ENCODE results near the gene TMED9. TPM values are rescaled to one million over a fixed set of nuclear protein-coding genes. Genes with fewer than 3 reads are reported as not detected.

TMED9 gene
- total and polyA plus RNA-seq, 2 donors (not counting 3 experiments of a cell fraction or from before 2014, with no cell fraction given) = 291 to 331 TPM

DNA sequence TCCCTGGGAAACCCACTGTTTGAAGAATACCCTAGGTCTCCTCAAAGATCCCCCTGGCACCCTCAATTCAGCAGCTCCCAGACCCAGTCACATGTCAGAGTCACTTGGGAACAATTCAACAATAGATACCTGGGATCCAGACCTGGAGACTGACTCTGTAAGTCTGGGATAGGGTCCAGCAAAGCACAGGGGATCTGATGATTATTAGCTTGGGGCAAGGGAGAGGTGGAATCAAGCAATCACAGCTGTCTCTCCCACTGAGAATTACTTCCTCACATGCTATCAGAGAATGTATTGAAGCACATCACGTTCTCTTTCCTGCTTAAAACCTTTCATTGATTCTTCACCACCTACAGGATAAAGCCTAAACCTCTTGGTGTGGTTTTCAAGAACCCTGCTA lies 43.5 kb upstream of the TMED9 start:
- no peaks in the 10 kb centered on the region for H3K9me3 ChIP-seq (replicated peaks; ENCODE audit: control insufficient read depth, insufficient read depth, low read length)
- H3K36me3 ChIP-seq (ENCODE audit: control insufficient read depth in 2 of 2, extremely low read depth in 1 of 2, insufficient read depth in 2 of 2, low read length in 2 of 2) = peaks cover 0 to 3% of the 10 kb centered on the region in 2 experiments
- H3K4me1 ChIP-seq (ENCODE audit: control insufficient read depth, extremely low read depth, insufficient read depth, low read length) = peaks cover 19% of the 10 kb centered on the region
- H3K27me3 ChIP-seq (ENCODE audit: control insufficient read depth in 2 of 2, insufficient read depth in 2 of 2, low read length in 2 of 2) = no peaks in the 10 kb centered on the region
- H3K4me2 ChIP-seq (ENCODE audit: insufficient read depth, low read length) = no peak overlapping the region
- no peak overlapping the region for H3K9ac ChIP-seq (replicated peaks; ENCODE audit: extremely low read depth, insufficient read depth, low read length)
- H3K4me3 ChIP-seq (replicated peaks in 1 of 3; ENCODE audit: insufficient read depth in 1 of 3, low read depth in 1 of 3, low read length in 3 of 3) = no peak overlapping the region
- dilution Hi-C loops (cut with MboI; ENCODE audit: extremely low pct_ligation_motif_present, low sequenced_read_pairs) = no loop called here
- no peak overlapping the region for H3K27ac ChIP-seq (ENCODE audit: insufficient read depth, low read depth, low read length)
- CTCF ChIA-PET = interaction anchor here (0.6 to 1.5 kb wide), 4 partner anchors 11 to 16 kb away, joined by 3 to 5 read pairs (median 4); no protein-coding TSS in a partner anchor
- intact Hi-C loops (cut with micrococcal nuclease) = no loop called here
- no peak overlapping the region for H2AFZ ChIP-seq (ENCODE audit: low read depth, low read length)
- H4K20me1 ChIP-seq (replicated peaks; ENCODE audit: control insufficient read depth, extremely low read depth, insufficient read depth, low read length) = peaks cover 9% of the 10 kb centered on the region
- TF ChIP-seq POLR2AphosphoS5 (IDR thresholded peaks at IDR 0.05; ENCODE audit: insufficient read depth, low read depth, low read length) (no peak), FOS (IDR thresholded peaks at IDR 0.05; ENCODE audit: borderline replicate concordance, insufficient read depth, low read length) (no peak), EZH2 (IDR thresholded peaks at IDR 0.05; ENCODE audit: borderline replicate concordance, low read depth, low read length, severe bottlenecking) (no peak), MYC (IDR thresholded peaks at IDR 0.05; ENCODE audit: low read depth, low read length) (no peak)
- POLR2A ChIA-PET = interaction anchor here (0.7 kb wide), 1 partner anchor 32 kb away, joined by 3 read pairs; the partner anchor contains the start of gene DDX41
- no peaks in the 10 kb centered on the region for H3K9me1 ChIP-seq (replicated peaks; ENCODE audit: control insufficient read depth, extremely low read depth, insufficient read depth, low read length)
- no TSS peak for BruUV-seq (replicated peaks)
- no peak for FAIRE-seq
- peaks cover 68% of the 10 kb centered on the region for H3K79me2 ChIP-seq (ENCODE audit: control insufficient read depth, insufficient read depth, low read length)
- DNase-seq (ENCODE audit: low read depth, low spot score) = no peak

DNA sequence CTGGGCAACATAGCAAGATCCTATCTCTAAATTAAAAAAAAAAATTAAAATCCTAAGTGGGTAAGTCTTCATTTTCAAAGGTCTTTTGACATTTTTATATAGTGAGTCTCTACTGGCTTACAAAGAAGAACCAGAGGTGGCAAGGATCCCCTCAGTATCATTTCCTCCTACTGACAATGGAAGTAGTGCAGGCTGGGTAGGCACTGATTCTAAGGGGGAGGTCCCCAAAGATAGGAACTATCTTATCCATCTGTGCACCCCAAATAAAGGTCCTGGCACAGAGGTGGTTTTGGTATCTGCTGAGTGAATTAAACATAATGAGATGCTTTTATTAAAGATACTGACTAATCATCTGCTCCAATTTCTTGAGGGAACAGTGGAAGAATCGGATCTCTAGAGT lies 41.9 kb upstream of the TMED9 start:
- dilution Hi-C loops (cut with MboI; ENCODE audit: extremely low pct_ligation_motif_present, low sequenced_read_pairs) = no loop called here
- Histone ChIP-seq H4K20me1 (replicated peaks; ENCODE audit: control insufficient read depth, extremely low read depth, insufficient read depth, low read length) (peaks cover 4% of the 10 kb centered on the region), H3K9me3 (replicated peaks; ENCODE audit: control insufficient read depth, insufficient read depth, low read length) (no peaks in the 10 kb centered on the region), H3K79me2 (ENCODE audit: control insufficient read depth, insufficient read depth, low read length) (peaks cover 58% of the 10 kb centered on the region), H3K4me1 (ENCODE audit: control insufficient read depth, extremely low read depth, insufficient read depth, low read length) (peaks cover 23% of the 10 kb centered on the region), H3K9ac (replicated peaks; ENCODE audit: extremely low read depth, insufficient read depth, low read length) (no peak overlapping the region), H3K4me2 (ENCODE audit: insufficient read depth, low read length) (no peak overlapping the region), H3K27me3 (ENCODE audit: control insufficient read depth in 2 of 2, insufficient read depth in 2 of 2, low read length in 2 of 2) (no peaks in the 10 kb centered on the region), H3K9me1 (replicated peaks; ENCODE audit: control insufficient read depth, extremely low read depth, insufficient read depth, low read length) (no peaks in the 10 kb centered on the region), H3K4me3 (replicated peaks in 1 of 3; ENCODE audit: insufficient read depth in 1 of 3, low read depth in 1 of 3, low read length in 3 of 3) (no peak overlapping the region), H3K36me3 (ENCODE audit: control insufficient read depth in 2 of 2, extremely low read depth in 1 of 2, insufficient read depth in 2 of 2, low read length in 2 of 2) (peaks cover 0 to 3% of the 10 kb centered on the region in 2 experiments), H3K27ac (ENCODE audit: insufficient read depth, low read depth, low read length) (no peak overlapping the region), H2AFZ (ENCODE audit: low read depth, low read length) (no peak overlapping the region)
- FAIRE-seq (no peak), DNase-seq (ENCODE audit: low read depth, low spot score) (no peak)
- TF ChIP-seq POLR2AphosphoS5 (IDR thresholded peaks at IDR 0.05; ENCODE audit: insufficient read depth, low read depth, low read length) (no peak), POLR2A (IDR thresholded peaks at IDR 0.05; ENCODE audit: low read depth, low read length) (no peak), MYC (IDR thresholded peaks at IDR 0.05; ENCODE audit: low read depth, low read length) (no peak)
- TF ChIP-seq, protein P1, sequence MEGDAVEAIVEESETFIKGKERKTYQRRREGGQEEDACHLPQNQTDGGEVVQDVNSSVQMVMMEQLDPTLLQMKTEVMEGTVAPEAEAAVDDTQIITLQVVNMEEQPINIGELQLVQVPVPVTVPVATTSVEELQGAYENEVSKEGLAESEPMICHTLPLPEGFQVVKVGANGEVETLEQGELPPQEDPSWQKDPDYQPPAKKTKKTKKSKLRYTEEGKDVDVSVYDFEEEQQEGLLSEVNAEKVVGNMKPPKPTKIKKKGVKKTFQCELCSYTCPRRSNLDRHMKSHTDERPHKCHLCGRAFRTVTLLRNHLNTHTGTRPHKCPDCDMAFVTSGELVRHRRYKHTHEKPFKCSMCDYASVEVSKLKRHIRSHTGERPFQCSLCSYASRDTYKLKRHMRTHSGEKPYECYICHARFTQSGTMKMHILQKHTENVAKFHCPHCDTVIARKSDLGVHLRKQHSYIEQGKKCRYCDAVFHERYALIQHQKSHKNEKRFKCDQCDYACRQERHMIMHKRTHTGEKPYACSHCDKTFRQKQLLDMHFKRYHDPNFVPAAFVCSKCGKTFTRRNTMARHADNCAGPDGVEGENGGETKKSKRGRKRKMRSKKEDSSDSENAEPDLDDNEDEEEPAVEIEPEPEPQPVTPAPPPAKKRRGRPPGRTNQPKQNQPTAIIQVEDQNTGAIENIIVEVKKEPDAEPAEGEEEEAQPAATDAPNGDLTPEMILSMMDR (IDR thresholded peaks at IDR 0.05; ENCODE audit: extremely low read depth in 1 of 2, insufficient read depth in 1 of 2, low read depth in 1 of 2, low read length in 2 of 2) = no peak
- TF ChIP-seq, protein P2, sequence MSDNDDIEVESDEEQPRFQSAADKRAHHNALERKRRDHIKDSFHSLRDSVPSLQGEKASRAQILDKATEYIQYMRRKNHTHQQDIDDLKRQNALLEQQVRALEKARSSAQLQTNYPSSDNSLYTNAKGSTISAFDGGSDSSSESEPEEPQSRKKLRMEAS (IDR thresholded peaks at IDR 0.05; ENCODE audit: insufficient read depth, insufficient read length) = no peak
- intact Hi-C loops (cut with micrococcal nuclease) = loop anchor here (5.0 kb wide), 1 partner anchor 42 kb away; the partner anchor contains the start of gene TMED9
- BruUV-seq (replicated peaks) = no TSS peak
- ChIA-PET POLR2A (no interaction called here), CTCF (interaction anchor here (0.8 kb wide), 1 partner anchor 11 kb away, joined by 4 read pairs; no protein-coding TSS in a partner anchor)
